Umbilical cord (tissue), 2 donors: ENCODE measurements around the gene EGF. TPM values are rescaled to one million over a fixed set of nuclear protein-coding genes. Genes with fewer than 3 reads are reported as not detected.
"Not testable (repeated sequence)": the region's sequence is repeated elsewhere in the genome, so short reads cannot be mapped to it uniquely, and the experiment has no call there.

ENCODE experiments used
- DNase-seq: peaks from one replicate; pipeline ENCODE4 v3.0.0-alpha.2; 2015; ENCODE audit warnings: low spot score
- total RNA-seq: library from RNA; depleted of rRNA; stranded (reverse); fragments of >200 nt; gene quantifications from one replicate; pipeline ENCODE4 v1.2.3, GENCODE V29; 2014; ENCODE audit warnings: low replicate concordance; ENCODE audit not compliant: insufficient read depth

The EGF gene
- total RNA-seq, 1 donor from 2014 or later, result 8.4 TPM

- DNase-seq, result no peak
Observed at GRCh38 chr4:110034026-110034393, 121.3 kb downstream of the EGF start.

- not testable (repeated sequence) for DNase-seq
Observed at GRCh38 chr4:110039164-110039563, 126.5 kb downstream of the EGF start.

GRCh38 chr4:110041735-110042134 lies 129.1 kb downstream of the EGF start:
- DNase-seq, result no peak

- DNase-seq, result peak; percentile 38
Observed at GRCh38 chr4:110042545-110043517, 130.1 kb downstream of the EGF start.

GRCh38 chr4:110046588-110047049 lies 133.9 kb downstream of the EGF start:
- no peak for DNase-seq

GRCh38 chr4:110049951-110050925 lies 137.6 kb downstream of the EGF start:
- peak; percentile 47 for DNase-seq

GRCh38 chr4:110055158-110055768 lies 142.6 kb downstream of the EGF start:
- no peak for DNase-seq

GRCh38 chr4:110058677-110059076 lies 146.0 kb downstream of the EGF start:
- no peak for DNase-seq

GRCh38 chr4:110059556-110060191 lies 147.0 kb downstream of the EGF start:
- DNase-seq, result no peak

GRCh38 chr4:110061076-110061475 lies 148.4 kb downstream of the EGF start:
- no peak for DNase-seq

Other genes starting within 250 kb of the EGF start
- gene CASP6, start 209.4 kb upstream of the EGF start, total RNA-seq, result 19.3 TPM
- 19.5 TPM for gene PLA2G12A, start 182.8 kb upstream of the EGF start, total RNA-seq
- 13.0 TPM for gene CFI, start 110.9 kb upstream of the EGF start, total RNA-seq
- 7.0 TPM for gene GAR1, start 97.1 kb upstream of the EGF start, total RNA-seq
- not detected for gene RRH, start 84.9 kb upstream of the EGF start, total RNA-seq
- gene LRIT3, start 64.8 kb upstream of the EGF start, total RNA-seq, result 1.9 TPM